Keratinocyte (primary cell): Measurements from ENCODE around the gene ARHGAP24. TPM values are rescaled to one million over a fixed set of nuclear protein-coding genes. Genes with fewer than 3 reads are reported as not detected.

ENCODE experiments used
- DNase-seq: peaks from one replicate; pipeline ENCODE4 v3.0.0-alpha.2; 2011; ENCODE audit warnings: low read depth, missing footprints, low spot score
- FAIRE-seq: peaks from 2 replicates; lab custom pipeline; 2011; peaks lifted over from hg19 to GRCh38; lab: Jason Lieb, UNC
- H2AFZ ChIP-seq: 2 replicates; pipeline ENCODE4 v1.6.0; 2012; ENCODE audit warnings: low read length, control low read depth, inconsistent platforms; ENCODE audit not compliant: control insufficient read depth
- H3K27ac ChIP-seq: 2 replicates; pipeline ENCODE4 v1.5.1; 2011; ENCODE audit warnings: low read length; ENCODE audit not compliant: control insufficient read depth, insufficient read depth
- H3K27me3 ChIP-seq: 3 replicates; pipeline ENCODE4 v1.6.0; 2011; ENCODE audit warnings: low read length; ENCODE audit not compliant: control insufficient read depth, insufficient read depth; ENCODE audit errors: extremely low read depth
- H3K36me3 ChIP-seq, 2 experiments: 2 replicates in 1 of 2; 3 replicates in 1 of 2; pipeline ENCODE4 v1.5.1; 2011; ENCODE audit warnings: low read length in 2 of 2, mild to moderate bottlenecking in 1 of 2; ENCODE audit not compliant: control insufficient read depth in 2 of 2, insufficient read depth in 2 of 2; ENCODE audit errors: extremely low read depth in 1 of 2
- H3K4me1 ChIP-seq: 3 replicates; pipeline ENCODE4 v1.5.1; 2011; ENCODE audit warnings: low read length; ENCODE audit not compliant: control insufficient read depth, insufficient read depth; ENCODE audit errors: extremely low read depth
- H3K4me2 ChIP-seq: 3 replicates; pipeline ENCODE4 v1.6.0; 2011; ENCODE audit warnings: low read depth, low read length; ENCODE audit not compliant: control insufficient read depth, insufficient read depth; ENCODE audit errors: extremely low read depth
- H3K4me3 ChIP-seq, 3 experiments: fragments of 200-600 bp in 1 of 3; sonication (generic) in 1 of 3; 2 replicates in 2 of 3; 3 replicates in 1 of 3; pipeline ENCODE4 v1.5.1; 2011 to 2016; ENCODE audit warnings: low read length in 3 of 3, mild to moderate bottlenecking in 3 of 3, control low read depth in 2 of 3, inconsistent platforms in 1 of 3, low read depth in 1 of 3, mixed read lengths in 1 of 3, mixed run types in 1 of 3, moderate library complexity in 1 of 3; ENCODE audit not compliant: control insufficient read depth in 2 of 3, insufficient read depth in 2 of 3; ENCODE audit errors: extremely low read depth in 1 of 3
- H3K79me2 ChIP-seq: 2 replicates; pipeline ENCODE4 v1.6.0; 2012; ENCODE audit warnings: low read length; ENCODE audit not compliant: control insufficient read depth, insufficient read depth
- H3K9ac ChIP-seq: 3 replicates; pipeline ENCODE4 v1.6.0; 2011; ENCODE audit warnings: low read length; ENCODE audit not compliant: control insufficient read depth, insufficient read depth; ENCODE audit errors: extremely low read depth
- H3K9me1 ChIP-seq: 3 replicates; pipeline ENCODE4 v1.6.0; 2011; ENCODE audit warnings: low read length; ENCODE audit not compliant: control insufficient read depth, insufficient read depth; ENCODE audit errors: extremely low read depth
- H3K9me3 ChIP-seq: 2 replicates; pipeline ENCODE4 v1.5.1; 2012; ENCODE audit warnings: low read depth, low read length; ENCODE audit not compliant: control insufficient read depth
- H4K20me1 ChIP-seq: 3 replicates; pipeline ENCODE4 v1.6.0; 2011; ENCODE audit warnings: low read length; ENCODE audit not compliant: control insufficient read depth, insufficient read depth; ENCODE audit errors: extremely low read depth
- CTCF ChIP-seq, 3 experiments: IDR thresholded peaks in 1 of 3; conservative IDR thresholded peaks in 1 of 3; optimal IDR thresholded peaks in 1 of 3; 2 replicates in 2 of 3; 3 replicates in 1 of 3; pipeline versions ENCODE3 to v1.5.1; 2011; ENCODE audit warnings: low read length in 3 of 3, mild to moderate bottlenecking in 3 of 3, moderate library complexity in 2 of 3, control low read depth in 1 of 3, inconsistent platforms in 1 of 3; ENCODE audit not compliant: insufficient read depth in 2 of 3; ENCODE audit errors: extremely low read depth in 1 of 3
- EZH2 ChIP-seq: IDR thresholded peaks from one replicate; pipeline ENCODE4 v1.6.1; 2012; ENCODE audit warnings: inconsistent platforms, mild to moderate bottlenecking, low read length, moderate library complexity
- dilution Hi-C: fragments of 300-500 bp; cut with MboI; formaldehyde crosslinking; loops from one replicate; pipeline ENCODE4 v1.7.0; 2020; ENCODE audit warnings: low sequenced_read_pairs; ENCODE audit not compliant: extremely low pct_ligation_motif_present
- polyA plus RNA-seq, 5 experiments: library from polyadenylated mRNA; depleted of rRNA in 3 of 5; stranded (reverse) in 3 of 5; stranded (forward) in 1 of 5; unstranded in 1 of 5; fragments of >200 nt; gene quantifications; 1 replicate in 1 of 5; 2 replicates in 3 of 5; 3 replicates in 1 of 5; pipeline versions ENCODE4 v1.2.1 to v1.2.3, GENCODE V29; 2011 to 2012; ENCODE audit warnings: missing spikeins in 2 of 5, low read depth in 1 of 5, low replicate concordance in 1 of 5

Gene ARHGAP24
- polyA plus RNA-seq, 1 donor (not counting 4 experiments of a cell fraction or from before 2014, with no cell fraction given) = 0.87 TPM

- Histone ChIP-seq H3K9ac (no peak overlapping the region), H3K27ac (no peak overlapping the region), H4K20me1 (no peaks in the 10 kb centered on the region), H3K9me3 (no peaks in the 10 kb centered on the region), H3K79me2 (no peaks in the 10 kb centered on the region), H3K9me1 (no peaks in the 10 kb centered on the region), H3K27me3 (no peaks in the 10 kb centered on the region), H3K4me3 (no peak overlapping the region), H2AFZ (no peak overlapping the region), H3K36me3 (no peaks in the 10 kb centered on the region), H3K4me2 (no peak overlapping the region), H3K4me1 (no peaks in the 10 kb centered on the region)
- dilution Hi-C loops = no loop called here
- DNase-seq = no peak
- TF ChIP-seq EZH2 = no peak
- TF ChIP-seq CTCF (optimal IDR thresholded peaks at IDR 0.05 in 1 of 3, IDR thresholded peaks at IDR 0.05 in 1 of 3, conservative IDR thresholded peaks at IDR 0.05 in 1 of 3; ENCODE audit: extremely low read depth in 1 of 3, insufficient read depth in 2 of 3, low read length in 3 of 3) = no peak
- FAIRE-seq = no peak
Measured at GRCh38 chr4:85946821-85947220, 471.9 kb downstream of the ARHGAP24 start.

GRCh38 chr4:85951099-85951498 lies 476.1 kb downstream of the ARHGAP24 start:
- H3K79me2 ChIP-seq = no peaks in the 10 kb centered on the region
- FAIRE-seq = no peak
- H3K4me3 ChIP-seq = no peak overlapping the region

More at GRCh38 chr4:85951099-85951498, 476.1 kb downstream of the ARHGAP24 start:
- Histone ChIP-seq H3K9me3 (no peaks in the 10 kb centered on the region), H3K9ac (no peak overlapping the region), H3K36me3 (no peaks in the 10 kb centered on the region), H3K4me2 (no peak overlapping the region), H3K27me3 (no peaks in the 10 kb centered on the region), H2AFZ (no peak overlapping the region), H3K4me1 (peaks cover 6% of the 10 kb centered on the region), H3K27ac (no peak overlapping the region), H4K20me1 (no peaks in the 10 kb centered on the region), H3K9me1 (no peaks in the 10 kb centered on the region)
- dilution Hi-C loops = no loop called here
- no peak for DNase-seq
- TF ChIP-seq EZH2 (no peak), CTCF (optimal IDR thresholded peaks at IDR 0.05 in 1 of 3, IDR thresholded peaks at IDR 0.05 in 1 of 3, conservative IDR thresholded peaks at IDR 0.05 in 1 of 3; ENCODE audit: extremely low read depth in 1 of 3, insufficient read depth in 2 of 3, low read length in 3 of 3) (no peak)
